Inflammatory macrophage (primary cell): ENCODE results near the gene DCTN4.

Experiments used
- DNase-seq, 2 donors: peaks; one replicate each; pipeline ENCODE4 v3.0.0-alpha.2; 2020 to 2022
- total RNA-seq, 18 experiments: gene quantifications; one replicate each; lab custom pipeline; 2026; ENCODE audit warnings: mixed read lengths in 6 of 18, inconsistent platforms in 2 of 18; lab: John Stamatoyannopoulos, UW

The DCTN4 gene
- 63.7 to 129 (median 91.0) reads per million in 18 experiments for total RNA-seq

DNA sequence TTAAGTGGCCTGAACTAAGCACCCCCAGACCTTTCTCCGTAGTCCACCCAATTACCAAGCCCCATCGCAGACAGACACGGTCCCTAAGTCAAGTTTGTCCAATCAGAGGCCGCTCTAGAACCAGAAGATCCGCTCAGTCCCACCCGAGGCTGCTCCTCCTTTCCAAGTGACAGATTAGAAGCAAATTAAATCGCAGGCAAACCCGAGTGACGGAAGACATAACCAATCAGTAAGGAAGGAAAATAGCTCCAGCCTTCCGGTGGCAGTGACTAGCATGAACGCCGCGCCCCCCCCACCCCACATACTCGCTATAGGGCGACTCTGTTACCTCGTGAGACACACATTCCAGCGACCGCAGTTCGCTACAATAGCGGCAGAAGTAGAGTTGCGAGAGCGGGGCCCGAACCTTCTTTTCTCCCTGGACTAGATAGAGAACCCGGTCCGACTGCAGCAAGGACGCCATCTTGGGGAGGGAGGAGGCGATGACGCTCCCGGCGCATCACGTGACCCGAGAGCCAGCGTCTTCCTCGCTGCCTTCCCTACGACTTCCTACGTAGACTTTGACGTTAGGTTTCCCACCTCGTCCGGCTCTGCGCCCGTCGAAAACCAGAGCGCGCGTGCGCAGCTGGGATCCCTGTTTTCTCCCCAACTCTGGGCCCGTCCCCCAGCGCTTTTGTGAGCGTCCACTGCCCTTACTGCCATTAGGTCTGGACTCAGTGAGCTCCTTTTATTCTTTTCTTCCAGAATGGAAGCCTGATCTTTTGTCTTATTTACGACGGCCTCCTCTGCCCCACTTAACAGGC lies at the start of gene DCTN4:
Gene DCTN4 (minus strand): TSS at position 487 of the 803 bp plus-strand sequence. CDS start 24 bp downstream, at position 463.
- peak; percentile 98 for DNase-seq

DNA sequence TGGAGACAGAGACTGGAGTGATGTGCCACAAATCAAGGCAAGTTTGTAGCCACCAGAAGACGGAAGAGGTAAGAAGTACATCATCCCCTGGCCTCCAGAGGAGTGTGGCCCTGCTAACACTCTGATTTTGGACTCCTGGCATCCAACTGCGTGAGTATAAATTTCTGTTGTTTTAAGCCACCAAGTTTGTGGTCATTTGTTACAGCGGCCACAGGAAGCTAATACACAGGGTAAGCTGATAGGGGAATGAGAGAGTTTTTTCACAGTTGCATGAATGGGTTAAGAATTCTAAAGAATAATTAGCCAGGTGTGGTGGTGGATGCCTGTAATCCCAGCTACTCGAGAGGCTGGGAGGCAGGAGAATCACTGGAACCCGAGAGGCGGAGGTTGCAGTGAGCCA lies 45.6 kb upstream of the DCTN4 start:
- no peak for DNase-seq

DNA sequence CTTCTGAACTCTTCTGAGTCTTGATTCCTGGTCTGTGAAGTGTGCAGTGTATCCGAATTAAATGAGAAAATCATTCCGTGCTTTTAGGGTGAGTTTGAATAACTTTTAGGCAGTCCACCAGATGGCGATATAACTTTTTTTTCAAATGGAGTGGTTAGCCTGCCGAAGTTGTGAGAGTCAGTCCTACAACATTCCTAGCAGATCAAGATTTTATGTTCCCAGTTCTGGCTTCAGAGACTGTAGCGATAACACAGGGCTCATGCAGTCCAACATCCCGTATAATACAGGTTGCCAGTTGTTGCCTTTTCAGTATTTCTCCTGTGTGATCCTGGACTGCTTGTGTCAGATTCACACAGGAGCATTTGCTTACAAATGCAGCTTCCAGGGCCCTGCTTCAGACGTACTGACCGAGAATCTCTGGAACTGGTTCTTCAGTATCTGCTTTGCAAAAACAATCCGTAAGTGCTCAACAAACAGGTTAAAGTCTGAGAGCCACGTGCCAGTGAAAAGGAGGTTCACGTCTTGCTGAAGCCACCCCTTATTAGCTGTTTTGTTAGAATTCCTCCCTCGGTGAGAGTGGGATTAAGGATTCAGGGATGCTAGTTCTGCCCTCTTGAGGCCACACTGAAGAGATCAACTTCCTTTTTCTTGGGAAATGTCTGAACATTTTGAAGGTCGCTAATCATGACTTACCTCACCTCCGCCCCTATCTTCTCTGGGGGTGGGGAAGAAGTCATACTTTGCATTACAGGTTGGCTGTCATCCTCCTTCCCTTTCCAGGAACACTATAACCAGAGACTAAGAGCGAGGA lies 42.5 kb upstream of the DCTN4 start:
- DNase-seq, result peak; percentile 45 to 65

DNA sequence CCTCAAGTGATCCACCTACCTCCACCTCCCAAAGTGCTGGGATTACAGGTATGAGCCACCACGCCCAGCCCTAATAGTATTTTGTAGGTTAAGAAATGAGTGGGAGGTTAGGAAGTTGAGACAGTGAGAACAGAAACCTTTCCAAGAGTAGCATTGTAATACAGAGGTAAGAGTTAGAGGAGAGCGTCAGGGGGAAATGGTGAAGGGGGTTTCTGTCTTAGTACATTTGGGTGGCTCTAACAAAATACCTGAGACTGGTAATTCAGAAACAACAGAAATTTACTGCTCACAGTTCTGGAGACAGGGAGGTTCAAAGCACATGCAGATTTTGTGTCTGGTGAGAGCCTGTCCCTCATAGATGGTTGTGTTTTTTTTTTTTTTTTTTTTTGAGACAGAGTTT lies 38.6 kb upstream of the DCTN4 start:
- DNase-seq, result no peak

DNA sequence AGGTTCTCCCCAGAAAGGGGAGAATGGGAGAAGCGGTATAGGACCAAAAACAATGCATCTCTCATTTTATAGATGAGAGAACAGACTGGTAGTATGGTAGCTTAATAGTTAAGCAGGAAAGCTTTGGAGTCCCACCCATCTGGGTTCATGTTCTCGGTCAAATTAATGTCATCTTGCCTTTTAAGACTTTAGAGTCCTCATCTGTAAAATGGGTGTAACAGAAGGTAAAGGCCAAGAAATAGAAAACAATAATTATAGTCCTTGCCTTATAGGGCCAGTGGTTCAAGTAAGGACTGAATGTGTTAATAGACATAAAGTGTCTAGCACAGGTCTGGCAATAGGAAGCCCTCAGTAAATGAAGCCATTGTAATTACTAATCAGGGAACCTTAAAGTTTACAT lies 36.1 kb upstream of the DCTN4 start:
- DNase-seq, result no peak

GRCh38 chr5:150793423-150793888 lies 34.6 kb upstream of the DCTN4 start:
- DNase-seq, result peak; percentile 19 to 24

DNA sequence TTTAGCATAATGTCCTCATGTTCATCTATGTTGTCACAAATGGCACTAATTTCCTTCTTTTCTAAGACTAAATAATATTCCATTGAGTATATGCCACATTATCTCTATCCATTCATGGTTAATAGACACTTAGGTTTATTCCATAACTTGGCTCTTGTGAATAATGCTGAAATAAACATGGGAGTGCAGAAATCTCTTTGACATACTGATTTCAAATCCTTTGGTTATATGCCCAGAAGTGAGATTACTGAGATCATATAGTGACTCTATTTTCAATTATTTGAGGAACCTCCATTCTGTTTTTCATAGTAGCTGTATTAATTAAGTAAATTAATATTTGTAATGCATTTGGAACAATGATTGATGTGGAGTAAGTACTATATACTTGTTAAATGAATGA lies 32.7 kb upstream of the DCTN4 start:
- DNase-seq, result no peak

- DNase-seq, result peak; percentile 94 to 96
Observed at GRCh38 chr5:150789943-150790611, 31.3 kb upstream of the DCTN4 start.

DNA sequence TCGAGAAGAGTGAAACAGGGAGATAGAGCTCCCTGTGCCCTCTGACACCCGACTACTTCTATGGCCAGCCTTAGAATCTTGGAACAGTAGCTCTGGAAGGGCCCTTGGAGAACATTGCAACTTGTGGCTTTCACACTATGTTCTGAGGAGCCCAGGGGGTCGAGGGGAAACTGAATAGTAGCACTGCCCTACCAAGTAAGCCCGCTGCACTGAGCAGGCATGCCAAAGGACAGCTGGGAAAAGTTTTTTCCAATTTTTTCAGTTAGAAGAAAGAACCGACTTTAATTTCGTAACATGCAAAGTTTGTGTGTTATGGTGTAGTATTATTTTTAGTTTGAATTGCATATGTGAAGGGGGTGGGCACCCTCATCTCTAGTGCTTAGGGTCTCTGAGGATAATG lies 30.6 kb upstream of the DCTN4 start:
- DNase-seq, result no peak

- no peak for DNase-seq
Observed at GRCh38 chr5:150788977-150789376, 30.2 kb upstream of the DCTN4 start.

DNA sequence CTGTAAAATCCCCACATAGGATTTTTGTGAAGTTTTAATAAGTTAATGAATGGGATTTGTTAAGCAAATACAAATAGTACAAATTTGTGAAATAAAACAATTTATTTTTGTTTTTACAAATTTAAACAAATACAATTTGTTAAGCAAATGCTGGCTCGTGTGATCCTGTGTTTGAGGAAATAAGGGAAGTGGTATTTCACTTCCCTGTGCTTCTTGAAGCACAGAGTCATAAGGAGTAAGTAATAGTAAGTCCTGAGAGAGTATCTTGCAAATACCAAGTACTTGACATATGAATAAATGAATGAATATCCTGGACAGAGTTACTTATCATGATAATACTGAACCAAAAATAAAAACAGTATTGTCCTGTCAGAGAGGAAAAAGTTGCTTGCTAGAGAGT lies 28.8 kb upstream of the DCTN4 start:
- peak; percentile 51 to 77 for DNase-seq

- no peak for DNase-seq
Observed at GRCh38 chr5:150786876-150787275, 28.1 kb upstream of the DCTN4 start.

DNA sequence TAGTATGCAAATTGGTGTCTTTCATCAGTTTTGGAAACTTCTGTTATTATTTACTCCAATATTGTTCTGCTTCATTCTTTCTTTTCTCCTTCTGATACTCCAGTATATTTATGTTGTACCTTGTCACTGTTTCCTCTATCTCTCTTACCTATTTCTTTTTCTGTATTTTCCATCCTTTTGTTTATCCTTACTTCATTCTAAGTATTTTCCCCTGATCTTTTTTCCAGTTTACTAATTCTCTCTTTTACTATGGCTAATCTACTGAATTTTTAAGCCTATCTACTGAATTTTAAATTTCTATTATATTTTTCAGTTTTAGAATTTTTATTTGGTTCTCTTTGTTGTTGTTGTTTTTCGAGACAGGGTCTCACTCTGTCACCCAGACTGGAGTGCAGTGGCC lies 27.1 kb upstream of the DCTN4 start:
- DNase-seq, result no peak

GRCh38 chr5:150783422-150783928 lies 24.7 kb upstream of the DCTN4 start:
- DNase-seq, result peak; percentile 63 to 77

- no peak for DNase-seq
Observed at GRCh38 chr5:150782850-150783249, 24.0 kb upstream of the DCTN4 start.

DNA sequence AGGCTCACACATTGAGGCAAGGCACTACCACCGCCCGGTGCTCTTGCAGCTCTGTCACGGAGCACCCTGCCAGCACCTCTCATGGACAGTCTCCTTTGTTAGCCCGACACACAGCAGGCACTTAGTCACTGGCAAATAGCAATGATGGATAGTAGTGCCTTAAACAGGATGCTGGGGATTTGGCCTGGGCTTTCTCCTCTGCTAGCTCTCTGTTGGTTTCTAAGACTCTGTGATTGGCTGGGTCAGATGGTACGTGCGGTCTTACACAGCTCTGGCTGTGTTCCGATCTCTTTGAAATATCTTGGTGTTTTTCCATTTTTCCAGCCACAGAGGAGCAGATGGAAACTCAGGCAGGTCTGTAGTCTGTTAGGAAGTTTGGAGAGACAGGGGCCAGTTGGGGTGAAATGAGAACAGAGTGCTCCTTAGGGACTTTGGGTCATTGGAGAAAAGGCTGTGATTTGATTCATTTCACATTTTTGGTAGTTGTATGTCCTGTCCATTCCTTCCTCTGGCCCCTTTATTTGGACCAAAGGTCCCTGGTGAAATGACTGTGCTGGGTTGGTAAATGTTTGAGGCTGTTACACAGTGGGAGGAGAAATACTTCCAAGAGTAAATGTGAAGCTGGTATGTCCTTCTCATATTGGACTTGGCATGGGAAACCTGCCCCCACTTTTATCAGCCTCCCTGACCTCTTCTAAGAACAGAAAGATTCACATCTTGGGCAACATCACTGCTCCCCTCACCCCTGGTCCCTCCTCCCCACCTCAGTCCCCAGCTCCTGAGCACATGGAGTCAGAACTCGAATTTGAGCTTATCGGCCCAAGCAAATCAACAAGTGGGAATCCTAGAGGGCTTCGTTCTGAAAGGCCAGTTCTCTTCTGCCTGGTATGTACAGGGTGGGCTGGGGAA lies 23.1 kb upstream of the DCTN4 start:
- DNase-seq, result peak in 1 of 2 donors; percentile 35

DNA sequence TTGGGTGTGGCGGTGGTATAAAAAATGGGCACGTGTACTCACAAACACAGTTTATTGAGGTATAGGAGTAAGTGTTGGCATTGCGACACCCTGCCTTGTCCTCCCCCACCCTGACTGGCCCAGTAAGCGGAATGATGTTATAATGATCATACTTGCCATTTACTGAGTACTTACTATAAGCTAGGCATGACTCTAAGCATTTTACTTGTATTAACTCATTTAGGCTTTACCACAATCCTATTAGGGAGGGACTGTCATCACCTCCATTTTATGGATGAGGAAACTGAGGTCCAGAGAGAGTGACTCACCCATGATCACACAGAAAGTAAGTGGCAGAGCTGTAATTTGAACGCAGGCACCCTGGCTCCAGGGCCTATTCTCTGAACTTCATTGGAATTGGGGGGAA lies 22.0 kb upstream of the DCTN4 start:
- DNase-seq, result peak; percentile 57 to 59

DNA sequence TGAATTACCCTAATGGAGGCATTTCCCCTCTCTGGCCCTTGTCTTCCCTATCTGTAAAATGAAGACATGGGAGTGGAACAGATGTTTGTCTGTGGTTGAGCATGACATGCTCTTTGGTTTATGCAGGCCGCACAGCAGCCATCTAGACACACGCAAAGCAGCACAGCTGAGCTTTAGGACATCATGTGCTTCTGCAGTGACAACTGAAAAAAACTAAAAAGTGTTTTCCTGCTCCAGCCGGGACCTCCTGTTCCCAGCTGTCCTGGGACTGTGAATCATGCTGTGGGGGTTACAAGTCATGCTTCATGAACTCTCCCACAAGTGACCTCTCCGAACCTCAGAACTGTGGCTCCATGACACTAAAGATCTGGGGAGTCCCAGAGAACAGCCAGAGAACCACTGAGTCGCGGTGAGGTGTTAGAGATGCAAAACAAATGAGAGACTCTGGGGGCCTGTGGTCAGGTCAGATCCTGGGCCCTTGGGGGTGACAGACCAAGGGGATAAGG lies 21.4 kb upstream of the DCTN4 start:
- DNase-seq, result peak; percentile 73 to 92

- no peak for DNase-seq
Observed at GRCh38 chr5:150779397-150780186, 20.8 kb upstream of the DCTN4 start.
